Measurements from ENCODE around the gene RASAL2.

DNA sequence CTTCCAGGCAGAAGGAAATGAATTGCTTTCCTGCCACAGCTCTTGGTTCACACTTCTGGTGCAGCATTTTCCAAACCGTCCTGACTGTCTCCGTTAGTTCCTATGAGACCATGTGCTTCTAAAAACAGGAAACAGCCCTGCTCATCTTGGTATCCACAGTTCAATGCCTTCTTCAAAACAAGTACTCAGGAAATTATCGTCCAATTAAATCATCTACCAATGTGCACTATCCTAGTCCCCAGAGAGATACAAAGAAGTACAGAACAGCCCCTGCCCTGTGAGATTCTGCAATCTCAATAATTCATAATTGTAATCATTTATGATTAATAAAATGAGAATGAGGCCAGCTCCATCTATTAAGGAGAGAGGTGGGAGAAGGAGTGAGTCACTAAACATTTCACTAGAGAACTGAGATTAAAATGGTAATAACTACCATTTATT, 391.7 kb downstream of the RASAL2 start:
- no peak for TF ChIP-seq EZH2phosphoT487 (conservative IDR thresholded peaks at IDR 0.05; ENCODE audit: low read length)
- TF ChIP-seq, protein P1, sequence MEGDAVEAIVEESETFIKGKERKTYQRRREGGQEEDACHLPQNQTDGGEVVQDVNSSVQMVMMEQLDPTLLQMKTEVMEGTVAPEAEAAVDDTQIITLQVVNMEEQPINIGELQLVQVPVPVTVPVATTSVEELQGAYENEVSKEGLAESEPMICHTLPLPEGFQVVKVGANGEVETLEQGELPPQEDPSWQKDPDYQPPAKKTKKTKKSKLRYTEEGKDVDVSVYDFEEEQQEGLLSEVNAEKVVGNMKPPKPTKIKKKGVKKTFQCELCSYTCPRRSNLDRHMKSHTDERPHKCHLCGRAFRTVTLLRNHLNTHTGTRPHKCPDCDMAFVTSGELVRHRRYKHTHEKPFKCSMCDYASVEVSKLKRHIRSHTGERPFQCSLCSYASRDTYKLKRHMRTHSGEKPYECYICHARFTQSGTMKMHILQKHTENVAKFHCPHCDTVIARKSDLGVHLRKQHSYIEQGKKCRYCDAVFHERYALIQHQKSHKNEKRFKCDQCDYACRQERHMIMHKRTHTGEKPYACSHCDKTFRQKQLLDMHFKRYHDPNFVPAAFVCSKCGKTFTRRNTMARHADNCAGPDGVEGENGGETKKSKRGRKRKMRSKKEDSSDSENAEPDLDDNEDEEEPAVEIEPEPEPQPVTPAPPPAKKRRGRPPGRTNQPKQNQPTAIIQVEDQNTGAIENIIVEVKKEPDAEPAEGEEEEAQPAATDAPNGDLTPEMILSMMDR (IDR thresholded peaks at IDR 0.05; ENCODE audit: insufficient read depth, low read length, poor library complexity, severe bottlenecking) = no peak
